Neural cell (in vitro differentiated cells): ENCODE data around the gene PHLDB1. TPM values are rescaled to one million over a fixed set of nuclear protein-coding genes. Genes with fewer than 3 reads are reported as not detected.

Source experiments
- H2AFZ ChIP-seq: fragments of 200-600, 300-800 bp; sonication (generic), shearing (Covaris generic); 2 replicates; pipeline ENCODE4 v1.6.0; 2014; ENCODE audit warnings: low read depth, mild to moderate bottlenecking, antibody characterized with exemption, low read length, moderate library complexity
- H3F3A ChIP-seq: fragments of 200-600 bp; shearing (Covaris generic); 2 replicates; pipeline ENCODE4 v1.6.1; 2016; ENCODE audit warnings: mild to moderate bottlenecking, moderate library complexity, mixed read lengths, antibody characterized with exemption, low read length; ENCODE audit not compliant: insufficient read depth, poor library complexity, severe bottlenecking
- H3K27ac ChIP-seq: fragments of 200-600, 300-800 bp; sonication (generic), shearing (Covaris generic); 2 replicates; pipeline ENCODE4 v1.5.1; 2014; ENCODE audit warnings: mild to moderate bottlenecking, low read length, moderate library complexity
- H3K27me3 ChIP-seq: fragments of 300-800, 200-600 bp; sonication (generic), shearing (Covaris generic); 2 replicates; pipeline ENCODE4 v1.6.0; 2014; ENCODE audit warnings: mild to moderate bottlenecking, low read depth, low read length, moderate library complexity; ENCODE audit not compliant: insufficient read depth
- H3K36me3 ChIP-seq: fragments of 300-800, 200-600 bp; sonication (generic), shearing (Covaris generic); 2 replicates; pipeline ENCODE4 v1.5.1; 2014; ENCODE audit warnings: mild to moderate bottlenecking, antibody characterized with exemption, low read length, moderate library complexity; ENCODE audit not compliant: insufficient read depth
- H3K4me2 ChIP-seq: fragments of 300-800, 200-600 bp; sonication (generic), shearing (Covaris generic); 2 replicates; pipeline ENCODE4 v1.6.0; 2014; ENCODE audit warnings: mild to moderate bottlenecking, low read length
- H3K4me3 ChIP-seq: fragments of 300-800, 200-600 bp; sonication (generic), shearing (Covaris generic); 2 replicates; pipeline ENCODE4 v1.5.1; 2014; ENCODE audit warnings: mild to moderate bottlenecking, low read length, moderate library complexity
- H3K79me2 ChIP-seq: fragments of 200-600 bp; shearing (Covaris generic); replicated peaks from 2 replicates; pipeline ENCODE4 v1.6.0; 2014; ENCODE audit warnings: mild to moderate bottlenecking, low read length, moderate library complexity; ENCODE audit not compliant: insufficient read depth
- H3K9ac ChIP-seq: fragments of 300-800, 200-600 bp; sonication (generic), shearing (Covaris generic); 2 replicates; pipeline ENCODE4 v1.6.1; 2016; ENCODE audit warnings: mild to moderate bottlenecking, low read length, mixed read lengths
- H3K9me2 ChIP-seq: fragments of 200-600 bp; shearing (Covaris generic); 2 replicates; pipeline ENCODE4 v1.6.1; 2016; ENCODE audit warnings: mild to moderate bottlenecking, low read length, mixed read lengths; ENCODE audit not compliant: insufficient read depth
- H3K9me3 ChIP-seq: fragments of 200-600, 300-800 bp; sonication (generic), shearing (Covaris generic); 2 replicates; pipeline ENCODE4 v1.6.1; 2016; ENCODE audit warnings: mild to moderate bottlenecking, mixed run types, low read length, moderate library complexity, mixed read lengths
- H4K20me1 ChIP-seq: fragments of 200-600 bp; shearing (Covaris generic); 2 replicates; pipeline ENCODE4 v1.6.1; 2016; ENCODE audit warnings: mild to moderate bottlenecking, mixed run types; ENCODE audit not compliant: insufficient read depth
- EP300 ChIP-seq: fragments of 450-650 bp; conservative IDR thresholded peaks from 2 replicates; pipeline ENCODE4 v1.6.1; 2014; ENCODE audit warnings: antibody characterized with exemption, mild to moderate bottlenecking, moderate library complexity; ENCODE audit not compliant: poor library complexity, severe bottlenecking
- EZH2 ChIP-seq: fragments of 200-600, 300-800 bp; shearing (Covaris generic), sonication (generic); IDR thresholded peaks from 2 replicates; pipeline ENCODE4 v1.6.1; 2014; ENCODE audit warnings: antibody characterized with exemption, low read length, borderline replicate concordance, mild to moderate bottlenecking; ENCODE audit not compliant: insufficient read depth, poor library complexity, severe bottlenecking
- MXI1 ChIP-seq: fragments of 450-650 bp; conservative IDR thresholded peaks from 2 replicates; pipeline ENCODE4 v1.6.1; 2014; ENCODE audit warnings: antibody characterized with exemption, mild to moderate bottlenecking; ENCODE audit not compliant: poor library complexity, severe bottlenecking
- POLR2AphosphoS5 ChIP-seq: IDR thresholded peaks from 2 replicates; pipeline ENCODE4 v1.6.1; 2012
- RAD21 ChIP-seq: fragments of 450-650 bp; conservative IDR thresholded peaks from 2 replicates; pipeline ENCODE4 v1.6.1; 2014; ENCODE audit warnings: antibody characterized with exemption, mild to moderate bottlenecking, moderate library complexity
- REST ChIP-seq: IDR thresholded peaks from 2 replicates; pipeline ENCODE4 v1.6.1; 2012; ENCODE audit warnings: borderline replicate concordance
- SMC3 ChIP-seq: fragments of 450-650 bp; conservative IDR thresholded peaks from 2 replicates; pipeline ENCODE4 v1.6.1; 2014; ENCODE audit warnings: antibody characterized with exemption, mild to moderate bottlenecking, moderate library complexity; ENCODE audit not compliant: poor library complexity
- TAF1 ChIP-seq: IDR thresholded peaks from 2 replicates; pipeline ENCODE4 v1.6.1; 2012; ENCODE audit warnings: low read depth
- polyA plus RNA-seq: library from polyadenylated mRNA; depleted of rRNA; stranded (reverse); fragments of >200 nt; gene quantifications from 2 replicates; pipeline ENCODE4 v1.2.3, GENCODE V29; 2014
- TF ChIP-seq, protein P1 (sequence below): fragments of 450-650 bp; IDR thresholded peaks from 2 replicates; pipeline ENCODE4 v1.5.1; 2014; ENCODE audit warnings: antibody characterized with exemption, mild to moderate bottlenecking, moderate library complexity; ENCODE audit not compliant: poor library complexity, severe bottlenecking

PHLDB1 gene
- polyA plus RNA-seq, 1 donor from 2014 or later, result 114 TPM

DNA sequence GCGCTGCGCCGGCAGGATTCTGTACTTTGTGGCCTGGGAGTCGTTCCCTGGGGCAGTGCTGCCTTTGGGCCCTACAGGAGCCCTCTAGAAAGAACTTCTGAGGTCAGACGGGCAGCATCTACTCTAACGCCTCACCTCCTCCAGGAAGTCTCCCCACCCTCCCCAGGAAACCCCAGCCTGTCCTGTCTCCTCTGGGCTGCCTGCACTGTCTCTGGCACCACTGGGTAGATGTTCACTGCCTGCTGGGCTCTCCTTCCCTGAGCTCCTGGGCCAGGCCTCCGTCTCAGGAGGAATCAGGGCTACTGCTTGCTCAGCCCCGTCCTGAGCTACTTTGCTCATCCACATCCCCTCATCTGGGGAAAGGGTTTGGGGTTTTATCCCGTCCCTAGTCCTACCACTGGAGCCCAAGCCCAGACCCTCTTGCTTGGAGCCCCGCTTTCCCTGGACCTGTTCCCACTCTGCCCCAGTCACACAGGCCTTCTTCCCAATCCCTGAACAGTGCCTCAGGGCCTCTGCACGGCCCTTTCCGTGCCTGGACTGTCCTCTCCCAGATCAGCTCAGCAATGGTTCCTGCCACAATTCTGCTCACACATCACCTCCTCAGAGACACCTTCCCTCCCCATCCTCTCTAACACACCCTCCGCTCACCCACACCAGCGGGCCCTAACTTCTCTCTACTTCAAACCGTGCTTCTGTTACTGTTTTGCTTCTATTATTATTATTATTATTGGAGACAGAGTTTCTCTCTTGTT is 83.3 kb downstream of the PHLDB1 start:
- Histone ChIP-seq H3K4me3 (no peak overlapping the region), H3K4me2 (no peak overlapping the region), H3K27ac (no peak overlapping the region), H3F3A (no peaks in the 10 kb centered on the region), H3K36me3 (no peaks in the 10 kb centered on the region), H3K27me3 (no peaks in the 10 kb centered on the region), H3K9me3 (no peaks in the 10 kb centered on the region), H4K20me1 (no peaks in the 10 kb centered on the region), H3K9ac (no peak overlapping the region), H3K79me2 (no peaks in the 10 kb centered on the region), H2AFZ (no peak overlapping the region), H3K9me2 (no peaks in the 10 kb centered on the region)
- TF ChIP-seq RAD21, result no peak
- no peak for TF ChIP-seq POLR2AphosphoS5
- TF ChIP-seq EZH2, result no peak
- TF ChIP-seq SMC3, result no peak
- TF ChIP-seq EP300, result no peak
- TF ChIP-seq MXI1, result no peak
- TF ChIP-seq, protein P1, sequence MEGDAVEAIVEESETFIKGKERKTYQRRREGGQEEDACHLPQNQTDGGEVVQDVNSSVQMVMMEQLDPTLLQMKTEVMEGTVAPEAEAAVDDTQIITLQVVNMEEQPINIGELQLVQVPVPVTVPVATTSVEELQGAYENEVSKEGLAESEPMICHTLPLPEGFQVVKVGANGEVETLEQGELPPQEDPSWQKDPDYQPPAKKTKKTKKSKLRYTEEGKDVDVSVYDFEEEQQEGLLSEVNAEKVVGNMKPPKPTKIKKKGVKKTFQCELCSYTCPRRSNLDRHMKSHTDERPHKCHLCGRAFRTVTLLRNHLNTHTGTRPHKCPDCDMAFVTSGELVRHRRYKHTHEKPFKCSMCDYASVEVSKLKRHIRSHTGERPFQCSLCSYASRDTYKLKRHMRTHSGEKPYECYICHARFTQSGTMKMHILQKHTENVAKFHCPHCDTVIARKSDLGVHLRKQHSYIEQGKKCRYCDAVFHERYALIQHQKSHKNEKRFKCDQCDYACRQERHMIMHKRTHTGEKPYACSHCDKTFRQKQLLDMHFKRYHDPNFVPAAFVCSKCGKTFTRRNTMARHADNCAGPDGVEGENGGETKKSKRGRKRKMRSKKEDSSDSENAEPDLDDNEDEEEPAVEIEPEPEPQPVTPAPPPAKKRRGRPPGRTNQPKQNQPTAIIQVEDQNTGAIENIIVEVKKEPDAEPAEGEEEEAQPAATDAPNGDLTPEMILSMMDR, result no peak
- no peak for TF ChIP-seq TAF1
- TF ChIP-seq REST, result no peak

GRCh38 chr11:118691926-118692830 is 84.8 kb downstream of the PHLDB1 start:
- H3K4me3 ChIP-seq, result no peak overlapping the region
- H3K36me3 ChIP-seq, result no peaks in the 10 kb centered on the region
- no peaks in the 10 kb centered on the region for H3K79me2 ChIP-seq
- no peak overlapping the region for H3K9ac ChIP-seq
- H3K27me3 ChIP-seq, result no peaks in the 10 kb centered on the region
- no peak overlapping the region for H3K27ac ChIP-seq
- H3K4me2 ChIP-seq, result no peak overlapping the region
- no peak for TF ChIP-seq RAD21
- no peaks in the 10 kb centered on the region for H3K9me3 ChIP-seq
- H3K9me2 ChIP-seq, result no peaks in the 10 kb centered on the region
- no peak overlapping the region for H2AFZ ChIP-seq
- no peaks in the 10 kb centered on the region for H4K20me1 ChIP-seq
- H3F3A ChIP-seq, result no peaks in the 10 kb centered on the region
